D721Med (cell line): ENCODE results near the gene RIC8A.

Experiments used
- DNase-seq: peaks from one replicate; pipeline ENCODE4 v3.0.0; 2011; ENCODE audit warnings: low spot score; ENCODE audit not compliant: insufficient read length
- FAIRE-seq: peaks from 2 replicates; lab custom pipeline; 2011; peaks lifted over from hg19 to GRCh38; lab: Jason Lieb, UNC
- CTCF ChIP-seq: IDR thresholded peaks from 2 replicates; pipeline ENCODE4 v1.5.1; 2012; ENCODE audit warnings: mild to moderate bottlenecking, control low read depth; ENCODE audit not compliant: insufficient read depth; ENCODE audit errors: missing control alignments

Gene RIC8A

GRCh38 chr11:241634-242033 lies 34.1 kb downstream of the RIC8A start:
- TF ChIP-seq CTCF: no peak
- FAIRE-seq (no peak), DNase-seq (no peak)

GRCh38 chr11:244376-244775 lies 36.9 kb downstream of the RIC8A start:
- no peak for FAIRE-seq
- DNase-seq: no peak
- no peak for TF ChIP-seq CTCF

- TF ChIP-seq CTCF: no peak
- DNase-seq: no peak
- no peak for FAIRE-seq
Observed at GRCh38 chr11:249062-249461, 41.6 kb downstream of the RIC8A start.

- FAIRE-seq (no peak), DNase-seq (no peak)
- no peak for TF ChIP-seq CTCF
Observed at GRCh38 chr11:250274-250673, 42.8 kb downstream of the RIC8A start.

- FAIRE-seq (no peak), DNase-seq (no peak)
Observed at GRCh38 chr11:250740-251299, 43.3 kb downstream of the RIC8A start.

GRCh38 chr11:251550-251949 lies 44.0 kb downstream of the RIC8A start:
- TF ChIP-seq CTCF: no peak
- no peak for FAIRE-seq
- DNase-seq: no peak

More at GRCh38 chr11:250740-251299, 43.3 kb downstream of the RIC8A start:
- TF ChIP-seq CTCF: peak; percentile 56

GRCh38 chr11:252666-253065 lies 45.2 kb downstream of the RIC8A start:
- FAIRE-seq (no peak), DNase-seq (no peak)
- TF ChIP-seq CTCF: no peak
